Measurements from ENCODE around the gene DBNDD2.

Gene DBNDD2

GRCh38 chr20:45440891-45441685 is 33.0 kb downstream of the DBNDD2 start:
- Histone ChIP-seq H3K27me3 (ENCODE audit: insufficient read depth, poor library complexity, severe bottlenecking) (no peaks in the 10 kb centered on the region), H3K9me3 (ENCODE audit: severe bottlenecking) (no peaks in the 10 kb centered on the region), H3K4me3 (ENCODE audit: severe bottlenecking) (no peak overlapping the region), H3K36me3 (ENCODE audit: low read depth) (no peaks in the 10 kb centered on the region), H3K27ac (ENCODE audit: poor library complexity, severe bottlenecking) (no peak overlapping the region), H3K4me1 (ENCODE audit: insufficient read depth, poor library complexity, severe bottlenecking) (peaks cover 5% of the 10 kb centered on the region)
- ATAC-seq (ENCODE audit: low read depth) (no peak), DNase-seq (ENCODE audit: low spot score) (no peak)
- TF ChIP-seq CTCF (IDR thresholded peaks at IDR 0.05; ENCODE audit: poor library complexity, severe bottlenecking): no peak

- no peak for TF ChIP-seq CTCF (IDR thresholded peaks at IDR 0.05; ENCODE audit: poor library complexity, severe bottlenecking)
- no peak for DNase-seq (ENCODE audit: low spot score)
- ATAC-seq (ENCODE audit: low read depth): no peak
- no peaks in the 10 kb centered on the region for H3K27me3 ChIP-seq (ENCODE audit: insufficient read depth, poor library complexity, severe bottlenecking)
- H3K27ac ChIP-seq (ENCODE audit: poor library complexity, severe bottlenecking): no peak overlapping the region
- no peaks in the 10 kb centered on the region for H3K36me3 ChIP-seq (ENCODE audit: low read depth)
- no peak overlapping the region for H3K4me3 ChIP-seq (ENCODE audit: severe bottlenecking)
- H3K9me3 ChIP-seq (ENCODE audit: severe bottlenecking): no peaks in the 10 kb centered on the region
- no peaks in the 10 kb centered on the region for H3K4me1 ChIP-seq (ENCODE audit: insufficient read depth, poor library complexity, severe bottlenecking)
Measured at GRCh38 chr20:45441746-45442145, 33.7 kb downstream of the DBNDD2 start.

- no peak for DNase-seq (ENCODE audit: low spot score)
- no peak overlapping the region for H3K27ac ChIP-seq (ENCODE audit: poor library complexity, severe bottlenecking)
- H3K4me1 ChIP-seq (ENCODE audit: insufficient read depth, poor library complexity, severe bottlenecking): no peaks in the 10 kb centered on the region
- no peaks in the 10 kb centered on the region for H3K27me3 ChIP-seq (ENCODE audit: insufficient read depth, poor library complexity, severe bottlenecking)
- H3K9me3 ChIP-seq (ENCODE audit: severe bottlenecking): no peaks in the 10 kb centered on the region
- no peaks in the 10 kb centered on the region for H3K36me3 ChIP-seq (ENCODE audit: low read depth)
- TF ChIP-seq CTCF (IDR thresholded peaks at IDR 0.05; ENCODE audit: poor library complexity, severe bottlenecking): no peak
- no peak overlapping the region for H3K4me3 ChIP-seq (ENCODE audit: severe bottlenecking)
- ATAC-seq (ENCODE audit: low read depth): no peak
Measured at GRCh38 chr20:45444050-45444449, 36.0 kb downstream of the DBNDD2 start.

GRCh38 chr20:45445805-45446562 is 37.9 kb downstream of the DBNDD2 start:
- Histone ChIP-seq H3K9me3 (ENCODE audit: severe bottlenecking) (no peaks in the 10 kb centered on the region), H3K36me3 (ENCODE audit: low read depth) (no peaks in the 10 kb centered on the region), H3K4me3 (ENCODE audit: severe bottlenecking) (no peak overlapping the region), H3K27ac (ENCODE audit: poor library complexity, severe bottlenecking) (no peak overlapping the region), H3K4me1 (ENCODE audit: insufficient read depth, poor library complexity, severe bottlenecking) (no peaks in the 10 kb centered on the region), H3K27me3 (ENCODE audit: insufficient read depth, poor library complexity, severe bottlenecking) (no peaks in the 10 kb centered on the region)
- peak; percentile 84 for TF ChIP-seq CTCF (IDR thresholded peaks at IDR 0.05; ENCODE audit: poor library complexity, severe bottlenecking)
- no peak for DNase-seq (ENCODE audit: low spot score)
- peak; percentile 69 for ATAC-seq (ENCODE audit: low read depth)

Measured in RWPE2 (cell line).